Stimulated activated CD8-positive, alpha-beta memory T cell treated with anti-CD3 and anti-CD28 coated beads, Interleukin-15, amount 100 ng/mL, for 48 hours (primary cell): ENCODE measurements around the gene SYT15.
"Not testable (repeated sequence)": the region's sequence is repeated elsewhere in the genome, so short reads cannot be mapped to it uniquely, and the experiment has no call there.

Experiments
- DNase-seq, 2 donors: peaks; one replicate each; pipeline ENCODE4 v3.0.0-alpha.2; 2020; ENCODE audit warnings: low read depth in 2 of 2

SYT15 gene

DNA sequence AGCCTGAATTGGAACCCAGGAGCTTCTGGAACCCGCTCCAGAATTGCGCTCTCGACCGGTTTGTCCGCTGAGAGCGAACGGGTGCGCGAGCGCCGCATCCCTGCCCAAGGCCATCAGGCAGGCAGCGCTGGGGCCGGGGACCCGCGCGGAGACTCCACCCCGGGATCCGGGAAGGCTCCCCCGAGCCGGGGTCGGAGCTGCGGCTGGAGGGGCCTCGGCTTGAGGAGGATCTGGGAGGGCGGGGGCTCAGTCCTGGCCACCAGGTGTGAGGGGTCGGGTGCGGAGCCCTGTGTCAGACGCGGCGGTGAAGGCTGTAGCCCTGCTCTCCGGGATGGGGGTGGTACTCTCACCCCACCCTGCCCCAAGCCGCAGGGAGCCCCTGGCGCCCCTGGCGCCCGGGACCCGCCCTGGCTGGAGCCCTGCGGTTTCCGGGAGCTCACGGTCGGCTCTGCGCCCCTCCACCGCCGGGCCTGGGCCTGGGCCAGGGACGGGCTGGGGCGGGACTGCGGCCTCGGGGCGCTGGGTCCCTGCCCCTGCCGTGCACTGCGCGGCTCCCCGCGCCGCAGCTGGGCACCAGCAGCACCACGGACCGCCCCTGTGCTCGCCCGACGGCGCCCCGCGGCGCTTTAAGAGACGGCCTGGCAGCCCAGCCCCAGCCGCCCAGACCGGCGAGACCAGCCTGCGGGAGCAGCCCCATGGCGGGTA lies at the start of gene SYT15:
Gene SYT15 (plus strand): TSS at position 655 of the 705 bp plus-strand sequence. CDS start 41 bp downstream, at position 696.
- DNase-seq: not testable (repeated sequence)

DNA sequence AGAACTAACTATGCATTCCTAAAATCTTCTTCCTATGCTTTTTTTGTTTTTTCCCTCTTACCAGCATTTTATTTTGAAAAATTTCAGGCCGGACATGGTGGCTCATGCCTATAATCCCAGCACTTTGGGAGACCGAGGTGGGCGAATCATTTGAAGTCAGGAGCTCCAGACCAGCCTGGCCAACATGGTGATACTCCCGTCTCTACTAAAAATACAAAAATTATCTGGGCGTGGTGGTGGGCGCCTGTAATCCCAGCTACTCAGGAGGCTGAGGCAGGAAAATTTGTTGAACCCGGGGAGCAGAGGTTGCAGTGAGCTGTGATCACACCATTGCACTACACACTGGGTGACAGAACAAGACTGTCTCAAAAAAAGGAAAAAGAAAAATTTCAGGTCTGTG lies 49.2 kb upstream of the SYT15 start:
- DNase-seq: not testable (repeated sequence)

DNA sequence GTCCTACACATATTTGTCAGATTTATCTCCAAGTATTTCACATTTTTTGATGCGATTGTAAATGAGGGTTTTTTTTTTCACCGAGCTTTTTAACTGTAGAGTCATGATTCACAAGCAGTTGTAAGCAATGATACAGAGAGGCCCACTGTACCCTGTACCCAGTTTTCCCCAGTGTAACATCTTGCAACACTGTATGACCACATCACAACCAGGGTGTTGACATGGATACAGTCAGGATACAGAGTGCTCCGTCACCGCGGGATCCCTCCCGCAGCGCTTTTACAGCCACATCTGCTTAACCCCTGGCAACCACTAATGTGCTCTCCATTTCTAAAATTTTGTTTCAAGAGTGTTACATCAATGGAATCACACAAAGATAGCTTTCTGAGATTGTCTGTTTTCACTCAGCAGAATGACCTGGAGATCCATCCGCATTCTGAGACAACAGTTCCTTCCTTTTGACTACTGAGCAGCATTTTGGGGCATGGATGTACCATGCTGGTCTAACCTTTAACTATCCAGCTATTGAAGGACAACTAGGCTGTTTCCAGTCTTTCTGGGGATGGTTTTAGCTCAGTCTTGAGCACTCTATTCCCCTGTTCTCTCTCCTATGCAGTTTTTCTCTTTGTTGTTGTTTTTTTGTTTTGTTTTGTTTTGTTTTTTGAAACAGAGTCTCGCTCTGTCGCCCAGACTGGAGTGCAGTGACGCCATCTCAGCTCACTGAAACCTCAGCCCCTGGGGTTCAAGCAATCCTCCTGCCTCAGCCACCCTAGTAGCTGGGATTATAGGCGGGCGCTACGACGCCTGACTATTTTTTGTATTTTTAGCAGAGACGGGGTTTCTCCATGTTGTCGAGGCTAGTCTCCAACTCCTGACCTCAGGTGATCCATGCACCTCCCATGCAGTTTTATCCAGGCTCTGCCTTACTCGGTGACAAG lies 48.4 kb upstream of the SYT15 start:
- no peak for DNase-seq

DNA sequence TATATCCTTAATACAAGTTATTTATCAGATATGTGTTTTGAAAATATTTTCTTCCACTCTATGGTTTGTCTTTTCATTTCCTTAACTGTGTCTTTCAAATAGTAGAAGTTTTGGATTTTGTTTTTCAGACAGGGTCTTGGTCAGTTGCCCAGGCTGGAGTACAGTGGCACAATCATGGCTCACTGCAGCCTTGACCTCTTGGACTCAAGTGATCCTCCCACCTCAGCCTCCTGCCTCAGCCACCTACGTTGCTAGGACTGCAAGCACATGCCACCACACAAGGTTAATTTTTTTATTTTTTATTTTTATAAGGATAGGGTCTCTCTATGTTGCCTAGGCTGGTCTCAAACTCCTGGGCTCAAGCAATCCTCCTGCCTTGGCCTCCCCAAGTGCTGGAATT lies 46.7 kb upstream of the SYT15 start:
- not testable (repeated sequence) for DNase-seq

DNA sequence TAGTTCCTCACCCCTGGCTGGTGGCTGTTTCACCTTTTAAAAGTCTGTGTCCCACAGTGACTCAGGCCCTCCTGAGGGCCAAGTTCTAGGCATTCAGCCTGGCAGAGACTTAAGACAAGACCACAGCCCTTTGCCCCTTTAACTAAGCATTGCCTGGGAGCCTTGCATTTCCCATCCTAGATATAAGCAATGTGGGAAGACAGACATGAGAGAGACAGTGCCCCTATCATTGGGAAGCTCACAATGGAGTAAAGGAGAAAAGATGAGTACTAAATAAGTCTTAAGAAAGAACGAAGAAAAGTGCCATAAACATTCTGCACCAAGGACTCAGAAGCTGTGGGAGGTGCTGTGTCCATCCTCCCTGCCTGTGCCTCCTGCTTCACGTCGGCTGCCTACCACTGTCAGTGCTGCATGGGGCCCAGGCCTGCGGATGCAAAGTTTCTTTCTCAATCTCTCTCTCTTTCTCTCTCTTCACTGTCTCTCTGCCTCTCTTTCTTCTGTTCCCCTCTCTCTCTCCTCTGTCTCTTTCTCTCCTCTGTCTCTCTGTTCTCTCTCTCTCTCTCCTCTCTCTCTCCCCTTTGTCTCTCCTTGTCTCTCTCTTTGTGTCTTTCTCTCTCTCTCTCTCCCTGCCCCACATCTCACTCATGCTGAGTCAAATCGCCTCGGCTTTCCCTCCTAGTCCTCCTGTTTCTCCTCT lies 44.0 kb upstream of the SYT15 start:
- DNase-seq: no peak

DNA sequence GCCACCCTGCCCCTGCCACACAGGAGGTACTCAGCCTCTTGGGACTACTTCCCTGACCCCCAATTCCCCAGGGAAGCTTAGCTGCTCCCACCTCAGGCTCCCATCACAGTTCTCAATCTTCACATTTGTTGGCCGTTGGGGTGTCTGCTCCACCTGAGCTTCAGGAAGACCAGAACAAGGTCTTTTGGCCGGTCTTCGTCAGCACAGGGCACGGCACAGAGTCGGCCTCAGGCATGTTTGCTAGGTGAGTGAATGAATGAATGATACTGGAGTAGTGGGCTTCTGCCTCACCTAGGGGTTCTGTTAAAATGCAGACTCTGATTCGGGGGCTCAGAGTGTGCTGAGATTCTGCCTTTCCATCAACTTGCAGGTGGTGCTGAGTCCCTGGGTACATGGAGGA lies 42.8 kb upstream of the SYT15 start:
- DNase-seq: no peak

DNA sequence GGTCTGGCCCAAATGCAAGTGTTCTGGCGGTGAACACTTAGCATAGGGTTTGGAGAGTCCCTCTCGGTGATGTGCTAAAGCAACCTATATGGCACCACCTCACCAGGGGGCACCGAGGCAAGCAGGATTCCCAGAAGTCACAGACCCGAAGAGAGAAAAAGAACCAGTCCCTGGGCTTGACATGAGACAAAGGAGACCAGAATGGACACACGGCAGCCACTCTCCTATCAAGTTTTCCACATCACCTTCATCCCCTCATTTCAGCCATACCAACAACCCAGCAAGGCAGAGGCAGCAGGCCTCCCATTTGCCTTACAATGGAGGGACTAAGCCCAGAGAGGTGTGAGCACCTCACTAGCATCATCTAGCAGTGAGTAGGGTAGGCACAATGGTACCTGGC lies 42.1 kb upstream of the SYT15 start:
- DNase-seq: no peak

DNA sequence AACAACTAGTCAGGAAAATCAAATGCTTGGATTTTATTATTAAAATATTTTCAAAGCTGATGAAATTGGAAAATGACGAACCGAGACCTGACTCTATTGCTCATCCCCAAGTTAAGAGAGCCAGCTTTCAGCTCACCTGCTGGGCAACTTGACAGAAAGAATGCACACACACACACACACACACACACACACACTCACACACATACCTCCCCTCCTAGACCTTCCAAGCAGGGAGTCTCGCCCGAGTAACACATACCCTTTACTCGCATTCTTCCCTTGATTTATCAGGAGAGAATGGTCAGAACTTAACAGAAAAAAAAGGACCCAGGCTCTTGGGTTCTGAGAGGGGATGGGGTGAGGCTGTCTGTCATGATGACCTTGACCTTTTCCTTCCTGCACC lies 41.6 kb upstream of the SYT15 start:
- no peak for DNase-seq

DNA sequence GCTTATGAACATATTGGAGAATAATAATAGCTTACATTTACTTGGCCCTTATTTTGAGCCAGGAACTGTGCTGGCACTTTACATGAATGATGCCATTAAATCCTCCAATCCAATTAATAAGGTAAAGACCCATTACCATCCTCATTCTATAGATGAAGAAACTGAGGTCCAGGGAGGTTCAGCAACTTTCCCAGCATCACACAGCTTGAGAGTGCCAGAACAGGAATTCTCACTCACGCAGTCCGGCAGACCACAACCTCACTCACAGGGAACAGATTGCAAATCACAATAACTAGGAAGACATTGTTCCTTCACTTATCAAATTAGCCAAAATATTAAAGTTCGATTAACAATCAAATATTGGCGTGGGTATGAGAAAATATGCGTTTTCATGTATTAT lies 40.8 kb upstream of the SYT15 start:
- no peak for DNase-seq

DNA sequence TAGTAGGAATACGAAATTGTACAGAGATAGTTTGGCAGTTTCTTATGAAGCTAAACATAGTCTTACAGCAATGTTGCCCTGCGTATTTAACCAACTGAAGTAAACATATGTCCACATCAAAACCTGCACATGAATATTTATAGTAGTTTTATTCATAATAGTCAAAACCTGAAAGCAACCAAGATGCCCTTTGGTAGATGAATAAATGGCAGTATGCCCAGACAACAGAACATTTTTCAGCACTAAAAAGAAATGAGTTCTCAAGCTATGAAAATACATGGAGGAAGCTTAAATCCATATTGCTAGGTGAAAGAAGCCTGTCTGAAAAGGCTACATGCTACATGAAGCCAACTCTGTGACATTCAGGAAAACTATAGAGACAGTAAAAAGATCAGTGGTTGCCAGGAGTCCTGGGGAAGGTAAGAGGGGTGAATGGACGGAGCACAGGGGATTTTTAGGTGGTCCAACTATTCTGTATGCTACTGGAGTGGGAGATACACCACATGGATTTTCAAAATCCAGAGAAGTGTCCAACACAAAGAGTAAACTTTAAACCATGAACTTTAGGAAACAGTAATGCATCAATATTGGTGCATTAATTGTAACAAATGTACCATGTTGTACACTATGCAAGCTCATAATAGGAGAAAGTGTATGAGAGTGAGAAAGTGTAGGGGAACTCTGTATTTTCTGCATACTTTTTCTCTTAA lies 40.1 kb upstream of the SYT15 start:
- DNase-seq: no peak

DNA sequence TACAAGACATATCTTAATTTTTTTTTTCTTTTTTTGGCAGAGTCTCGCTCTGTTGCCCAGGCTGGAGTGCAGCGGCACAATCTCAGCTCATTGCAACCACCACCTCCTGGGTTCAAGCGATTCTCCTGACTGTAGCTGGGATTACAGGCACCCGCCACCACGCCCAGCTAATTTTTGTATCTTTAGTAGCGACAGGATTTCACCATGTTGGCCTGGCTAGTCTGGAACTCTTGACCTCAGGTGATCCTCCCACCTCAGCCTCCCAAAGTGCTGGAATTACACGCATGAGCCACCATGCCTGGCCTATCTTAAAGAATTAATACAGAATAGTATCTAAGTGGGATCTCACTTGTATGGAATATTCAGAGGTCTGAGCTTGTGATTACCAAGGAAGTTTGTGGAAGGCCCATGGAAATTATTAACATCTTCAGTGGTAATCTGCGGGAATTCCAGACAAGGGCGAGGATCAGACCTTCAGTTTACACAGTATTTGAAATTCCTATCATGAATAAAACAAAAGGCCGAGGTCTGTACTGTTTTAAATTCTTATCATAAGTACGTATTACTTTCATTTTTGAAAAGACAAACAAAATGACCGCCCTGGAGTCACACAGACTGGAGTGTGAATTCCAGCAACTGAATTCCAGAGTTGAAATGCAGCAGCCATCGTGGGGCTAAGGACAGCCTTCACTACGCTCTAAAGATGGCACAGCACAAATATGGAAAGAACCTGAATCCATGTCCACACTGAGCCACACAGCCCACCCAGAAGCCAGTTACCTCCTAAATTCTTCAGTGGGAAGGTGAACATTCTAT lies 39.1 kb upstream of the SYT15 start:
- DNase-seq: no peak

DNA sequence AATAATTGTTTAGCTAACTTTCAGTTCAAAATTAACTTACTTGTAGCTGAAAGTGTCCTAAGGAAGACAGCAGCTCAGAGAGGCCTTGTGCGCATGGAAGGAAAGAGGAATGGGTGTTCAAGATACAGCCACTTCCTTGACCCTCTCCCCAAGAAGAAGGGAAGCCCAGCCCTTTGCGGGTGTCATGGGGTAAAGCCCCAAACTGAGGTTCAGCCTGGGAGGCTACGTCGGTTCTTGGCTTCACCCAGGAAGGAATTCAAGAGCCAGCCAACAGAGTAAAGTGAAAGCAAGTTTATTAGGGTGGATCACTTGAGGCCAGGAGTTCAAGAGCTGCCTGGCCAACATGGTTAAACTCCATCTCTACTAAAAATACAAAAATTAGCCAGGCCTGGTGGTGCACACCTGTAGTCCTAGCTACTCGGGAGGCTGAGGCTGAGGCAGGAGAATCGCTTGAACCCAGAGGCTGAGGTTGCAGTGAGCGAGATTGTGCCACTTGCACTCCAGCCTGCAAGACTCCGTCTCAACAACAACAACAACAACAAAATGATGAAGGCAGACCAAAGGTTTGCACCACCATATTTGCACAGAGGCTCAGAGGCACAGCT lies 38.4 kb upstream of the SYT15 start:
- no peak for DNase-seq

DNA sequence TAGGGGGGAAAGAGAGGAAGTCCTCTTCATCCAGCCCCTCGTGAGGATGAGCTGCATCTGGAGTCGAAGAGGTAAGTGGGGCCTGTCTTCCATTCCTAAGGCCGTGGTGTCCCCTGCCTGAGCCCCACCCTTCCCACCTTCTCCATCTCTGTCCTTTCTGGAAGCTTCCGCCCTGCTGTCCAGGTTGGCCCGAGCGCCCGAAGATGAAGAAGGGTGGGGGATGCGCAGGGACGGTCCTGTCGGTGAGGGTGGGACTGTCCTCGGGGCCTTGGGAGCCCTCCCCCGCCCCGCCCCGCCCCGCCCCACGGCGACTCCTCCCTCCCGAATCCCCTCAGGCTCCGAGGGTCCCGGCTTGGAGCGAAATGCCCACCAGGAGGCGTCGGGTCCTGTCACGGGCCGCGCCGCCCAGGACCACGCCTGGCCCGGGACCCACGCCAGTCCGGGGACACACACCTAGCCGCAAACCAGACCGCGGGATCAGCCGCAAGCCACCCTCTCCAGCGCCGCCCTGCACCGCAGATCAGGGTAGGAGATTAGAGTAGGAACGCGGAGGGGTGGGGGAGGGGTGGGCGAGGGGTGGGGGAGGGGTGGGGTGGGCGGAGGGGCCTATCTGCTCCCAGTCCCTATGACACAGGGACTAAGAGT lies 37.8 kb upstream of the SYT15 start:
- no peak for DNase-seq

DNA sequence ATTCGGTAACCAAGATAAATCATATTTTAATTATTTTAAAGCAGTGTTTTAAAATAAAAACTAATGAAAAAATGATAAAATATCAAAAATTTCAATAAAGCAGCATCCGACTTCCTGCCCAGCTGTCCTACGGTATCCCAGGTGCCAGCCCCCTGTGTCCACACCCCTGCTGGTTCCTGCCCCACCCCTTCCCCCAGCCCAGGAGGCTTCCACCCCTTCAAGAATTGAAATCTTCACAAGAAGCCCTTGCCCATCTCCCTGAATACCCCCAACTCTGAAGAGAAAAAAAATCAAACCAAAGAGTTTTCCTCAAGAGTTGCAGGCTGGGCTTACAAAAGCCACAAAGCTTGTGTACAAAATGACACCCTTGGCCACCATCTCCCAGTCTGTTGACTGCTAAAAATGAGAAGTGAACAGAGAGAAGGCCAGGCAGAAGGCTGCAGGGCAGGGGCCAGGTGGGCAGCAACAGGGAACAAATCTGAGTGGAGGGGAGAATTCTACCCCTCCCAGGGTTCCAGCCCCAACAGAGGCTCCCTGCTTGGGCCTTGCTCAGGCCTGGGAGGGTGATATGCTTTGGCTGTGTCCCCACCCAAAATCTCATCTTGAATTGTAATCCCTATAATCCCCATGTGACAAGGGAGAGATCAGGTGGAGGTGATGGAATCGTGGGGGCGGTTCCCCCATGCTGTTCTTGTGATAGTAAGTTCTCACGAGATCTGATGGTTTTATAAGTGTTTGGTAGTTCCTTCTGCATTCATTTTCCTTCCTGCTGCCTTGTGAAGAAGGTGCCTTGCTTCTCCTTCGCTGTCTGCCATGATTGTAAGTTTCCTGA lies 37.0 kb upstream of the SYT15 start:
- DNase-seq: no peak

DNA sequence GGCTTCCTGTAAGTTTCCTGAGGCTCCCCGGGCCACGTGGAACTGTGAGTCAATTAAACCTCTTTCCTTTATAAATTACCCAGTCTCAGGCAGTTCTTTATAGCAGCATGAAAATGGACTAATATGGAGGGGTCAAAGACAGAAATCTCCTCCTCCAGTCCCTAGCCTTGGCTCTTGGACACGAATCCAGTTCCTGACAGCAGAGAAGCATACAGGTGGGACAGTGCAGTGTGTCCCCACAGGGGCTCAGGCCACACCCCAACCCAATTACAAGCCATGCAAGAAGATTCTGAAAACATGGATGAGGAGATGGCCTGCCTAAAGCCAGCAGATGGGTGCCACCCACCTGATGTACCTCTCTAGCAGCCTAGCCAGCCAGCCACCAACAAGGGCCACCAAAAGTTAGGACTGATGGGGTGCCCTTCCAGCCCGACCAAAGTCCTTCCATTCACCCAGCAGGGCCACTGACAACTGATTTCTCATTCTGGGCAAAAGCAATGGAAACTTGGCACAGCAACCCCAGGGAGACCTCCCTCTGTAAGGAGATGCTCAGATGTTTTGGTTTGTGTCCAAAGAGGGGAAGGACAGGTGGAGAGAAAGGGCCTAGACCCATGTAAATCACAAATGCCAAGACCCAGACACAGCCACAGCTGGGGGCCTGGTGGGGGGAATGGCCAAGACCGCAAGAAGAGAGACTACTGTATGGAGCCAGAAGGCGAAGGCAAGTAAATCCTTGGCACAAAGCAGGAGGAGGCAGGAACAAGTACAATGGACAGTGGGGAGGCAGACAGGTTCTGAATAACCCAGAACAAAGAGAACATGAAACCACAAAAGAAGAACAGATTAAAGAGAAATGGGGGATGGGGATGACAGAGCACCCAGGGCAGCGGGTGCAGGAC lies 36.1 kb upstream of the SYT15 start:
- no peak for DNase-seq

DNA sequence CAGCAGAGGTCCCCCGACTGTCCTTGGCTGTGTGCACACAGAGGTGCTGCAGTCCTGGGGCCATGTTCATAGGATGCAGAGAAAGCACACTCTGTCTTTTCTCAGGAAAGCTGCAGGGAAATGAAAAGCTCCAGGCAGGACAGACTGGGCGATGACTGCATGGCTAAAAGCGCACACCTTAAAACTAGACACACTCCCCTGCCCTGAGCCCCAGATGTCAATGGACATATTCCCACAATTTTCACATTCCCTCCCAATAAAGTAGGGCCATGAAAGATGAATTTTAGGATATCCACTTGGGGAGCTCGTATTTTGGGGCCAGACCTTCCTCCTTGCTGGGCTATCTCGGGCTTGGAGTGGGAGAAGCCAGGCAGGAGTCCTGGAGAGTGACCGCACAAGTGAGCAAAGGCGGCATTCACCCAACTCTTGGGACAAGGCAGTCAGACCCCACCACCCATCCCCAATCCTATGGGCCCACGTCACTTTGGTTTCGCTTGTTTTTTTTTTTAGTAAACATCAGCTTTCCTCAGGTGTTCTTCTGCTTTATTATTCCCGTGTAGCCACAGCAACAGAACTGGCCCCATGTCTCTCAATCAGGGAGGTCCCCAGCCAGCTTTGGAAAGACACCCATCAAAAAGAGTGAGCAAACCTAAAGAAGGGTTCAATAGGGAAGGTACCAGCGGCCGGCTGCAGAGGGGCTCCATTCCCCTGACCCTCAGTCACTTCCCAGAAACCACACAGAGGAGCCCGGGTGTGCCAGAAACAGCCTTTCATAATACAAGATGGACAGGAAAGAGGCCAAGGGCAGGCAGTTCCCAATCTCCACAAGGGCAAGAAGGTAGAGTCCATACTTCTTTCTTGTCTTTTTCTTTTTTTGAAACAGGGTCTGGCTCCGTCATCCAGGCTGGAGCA lies 35.2 kb upstream of the SYT15 start:
- DNase-seq: no peak
